Right hindlimb (tissue), 1 donor: Measurements from ENCODE around the gene SOX9.

Source experiments
- DNase-seq: peaks from one replicate; pipeline ENCODE4 v3.0.0-alpha.2; 2018

SOX9 gene

GRCh38 chr17:72111336-72111923, 9.4 kb upstream of the SOX9 start:
- DNase-seq = peak; percentile 15

GRCh38 chr17:72111926-72112325, 8.9 kb upstream of the SOX9 start:
- peak; percentile 1 for DNase-seq

- peak; percentile 27 for DNase-seq
Measured at GRCh38 chr17:72113751-72114150, 7.1 kb upstream of the SOX9 start.

GRCh38 chr17:72115781-72116525, 4.9 kb upstream of the SOX9 start:
- peak; percentile 19 for DNase-seq

- DNase-seq = peak; percentile 44
Measured at GRCh38 chr17:72116661-72117521, 3.9 kb upstream of the SOX9 start.

- peak; percentile 51 for DNase-seq
Measured at GRCh38 chr17:72117535-72118334, 3.1 kb upstream of the SOX9 start.

GRCh38 chr17:72118335-72119076, 2.3 kb upstream of the SOX9 start:
- DNase-seq = peak; percentile 90

- no peak for DNase-seq
Measured at GRCh38 chr17:72119077-72119872, 1.5 kb upstream of the SOX9 start.

- DNase-seq = no peak
Measured at GRCh38 chr17:72119873-72120641, 763 bp upstream of the SOX9 start.

- DNase-seq = peak; percentile 68
Measured at GRCh38 chr17:72121164-72122009, 567 bp downstream of the SOX9 start.

GRCh38 chr17:72122010-72122764, 1.4 kb downstream of the SOX9 start:
- DNase-seq = no peak

GRCh38 chr17:72122765-72123529, 2.1 kb downstream of the SOX9 start:
- peak; percentile 69 for DNase-seq

GRCh38 chr17:72123530-72124437, 3.0 kb downstream of the SOX9 start:
- no peak for DNase-seq

- DNase-seq = no peak
Measured at GRCh38 chr17:72124438-72124775, 3.6 kb downstream of the SOX9 start.

GRCh38 chr17:72125226-72125651, 4.4 kb downstream of the SOX9 start:
- no peak for DNase-seq

GRCh38 chr17:72125742-72126141, 4.9 kb downstream of the SOX9 start:
- DNase-seq = no peak
